WTC11 (cell line): ENCODE data around the gene DNAH11. TPM values are rescaled to one million over a fixed set of nuclear protein-coding genes. Genes with fewer than 3 reads are reported as not detected.

Experiments
- ATAC-seq: fragments of 200-7000 bp; cut with Tn5 transposase; 2 replicates; pipeline ENCODE4 v1.10.0; 2021; ENCODE audit warnings: mild to moderate bottlenecking, moderate library complexity
- CTCF ChIA-PET: fragments of 300-600 bp; sonication (Branson Sonifier 250); formaldehyde crosslinking; loops from one replicate; lab custom pipeline; 2021; ENCODE audit warnings: antibody characterized with exemption; lab: Charles Lee
- POLR2A ChIA-PET: fragments of 350-600 bp; sonication (Branson Sonifier 250); formaldehyde crosslinking; loops from one replicate; lab custom pipeline; 2021; ENCODE audit warnings: antibody characterized with exemption; lab: Charles Lee
- DNase-seq: peaks from one replicate; pipeline ENCODE4 v3.0.0; 2021; ENCODE audit warnings: low spot score
- H3K27ac Mint-ChIP-seq: 2 replicates; pipeline ENCODE4 v1.8.0; 2021; ENCODE audit warnings: mixed read lengths
- H3K27me3 Mint-ChIP-seq: 2 replicates; pipeline ENCODE4 v1.8.0; 2021; ENCODE audit warnings: low read depth, mild to moderate bottlenecking, moderate library complexity, mixed read lengths
- H3K36me3 Mint-ChIP-seq: 2 replicates; pipeline ENCODE4 v1.8.0; 2021; ENCODE audit warnings: mixed read lengths
- H3K4me1 Mint-ChIP-seq: 2 replicates; pipeline ENCODE4 v1.8.0; 2022; ENCODE audit warnings: mixed read lengths
- H3K4me3 Mint-ChIP-seq: 2 replicates; pipeline ENCODE4 v1.8.0; 2021; ENCODE audit warnings: mild to moderate bottlenecking, moderate library complexity, mixed read lengths
- H3K9me3 Mint-ChIP-seq: 2 replicates; pipeline ENCODE4 v1.8.0; 2021; ENCODE audit warnings: mixed read lengths
- CDX4 ChIP-seq: fragments of 250-450 bp; sonication (Bioruptor Pico); IDR thresholded peaks from 2 replicates; pipeline ENCODE4 v1.9.0; 2021; ENCODE audit warnings: moderate library complexity, mild to moderate bottlenecking, inconsistent platforms, borderline replicate concordance
- E2F4 ChIP-seq: sonication (generic); formaldehyde crosslinking; IDR thresholded peaks from 2 replicates; pipeline ENCODE4 v1.8.1; 2022; ENCODE audit warnings: low read depth, mild to moderate bottlenecking, moderate library complexity, missing genetic modification reagents, borderline replicate concordance
- GTF2I ChIP-seq: fragments of 250-450 bp; sonication (Bioruptor Pico); conservative IDR thresholded peaks from 2 replicates; pipeline ENCODE4 v1.4.0; 2021; ENCODE audit warnings: mild to moderate bottlenecking
- HMGA2 ChIP-seq: fragments of 250-450 bp; sonication (Bioruptor Pico); IDR thresholded peaks from 2 replicates; pipeline ENCODE4 v1.4.0; 2021; ENCODE audit warnings: mild to moderate bottlenecking, moderate library complexity
- KAT7 ChIP-seq: sonication (generic); formaldehyde crosslinking; IDR thresholded peaks from 2 replicates; pipeline ENCODE4 v1.8.1; 2023; ENCODE audit warnings: missing genetic modification reagents, mild to moderate bottlenecking, borderline replicate concordance
- MAX ChIP-seq: sonication (generic); formaldehyde crosslinking; IDR thresholded peaks from 2 replicates; pipeline ENCODE4 v1.8.0; 2022; ENCODE audit warnings: mild to moderate bottlenecking, missing genetic modification reagents
- NR1H2 ChIP-seq: sonication (generic); formaldehyde crosslinking; IDR thresholded peaks from 2 replicates; pipeline ENCODE4 v1.9.0; 2021; ENCODE audit warnings: mild to moderate bottlenecking, moderate library complexity, missing genetic modification reagents
- NR3C1 ChIP-seq: sonication (generic); formaldehyde crosslinking; conservative IDR thresholded peaks from 2 replicates; pipeline ENCODE4 v1.8.1; 2023; ENCODE audit warnings: low read depth, mild to moderate bottlenecking, missing genetic modification reagents
- OVOL2 ChIP-seq: fragments of 250-450 bp; sonication (Bioruptor Pico); IDR thresholded peaks from 2 replicates; pipeline ENCODE4 v1.9.0; 2021; ENCODE audit warnings: mild to moderate bottlenecking, borderline replicate concordance
- SMAD3 ChIP-seq: sonication (generic); formaldehyde crosslinking; IDR thresholded peaks from 2 replicates; pipeline ENCODE4 v1.8.0; 2022; ENCODE audit warnings: missing genetic modification reagents, mild to moderate bottlenecking, borderline replicate concordance
- TEAD4 ChIP-seq: sonication (generic); formaldehyde crosslinking; IDR thresholded peaks from 2 replicates; pipeline ENCODE4 v1.8.0; 2022; ENCODE audit warnings: mild to moderate bottlenecking, missing genetic modification reagents
- total RNA-seq: library from RNA; stranded (reverse); gene quantifications from 3 replicates; pipeline ENCODE4 v1.2.3, GENCODE V29; 2021
- TF ChIP-seq, protein P1 (sequence below): fragments of 250-450 bp; sonication (Bioruptor Pico); IDR thresholded peaks from 2 replicates; pipeline ENCODE4 v1.8.0; 2021; ENCODE audit warnings: mild to moderate bottlenecking
- TF ChIP-seq, protein P2 (sequence below): sonication (generic); formaldehyde crosslinking; IDR thresholded peaks from 2 replicates; pipeline ENCODE4 v1.8.0; 2023; ENCODE audit warnings: missing genetic modification reagents, mild to moderate bottlenecking, borderline replicate concordance
- TF ChIP-seq, protein P3 (sequence below): fragments of 250-450 bp; sonication (Bioruptor Pico); conservative IDR thresholded peaks from 2 replicates; pipeline ENCODE4 v1.9.0; 2021; ENCODE audit warnings: mild to moderate bottlenecking
- TF ChIP-seq, protein P4 (sequence below): sonication (generic); formaldehyde crosslinking; IDR thresholded peaks from 2 replicates; pipeline ENCODE4 v1.8.0; 2022; ENCODE audit warnings: mild to moderate bottlenecking, missing genetic modification reagents

DNAH11 gene
- total RNA-seq, 1 experiment from 2014 or later: 6.4 TPM

GRCh38 chr7:21608465-21608864, 65.6 kb downstream of the DNAH11 start (continued):
- TF ChIP-seq, protein P1, sequence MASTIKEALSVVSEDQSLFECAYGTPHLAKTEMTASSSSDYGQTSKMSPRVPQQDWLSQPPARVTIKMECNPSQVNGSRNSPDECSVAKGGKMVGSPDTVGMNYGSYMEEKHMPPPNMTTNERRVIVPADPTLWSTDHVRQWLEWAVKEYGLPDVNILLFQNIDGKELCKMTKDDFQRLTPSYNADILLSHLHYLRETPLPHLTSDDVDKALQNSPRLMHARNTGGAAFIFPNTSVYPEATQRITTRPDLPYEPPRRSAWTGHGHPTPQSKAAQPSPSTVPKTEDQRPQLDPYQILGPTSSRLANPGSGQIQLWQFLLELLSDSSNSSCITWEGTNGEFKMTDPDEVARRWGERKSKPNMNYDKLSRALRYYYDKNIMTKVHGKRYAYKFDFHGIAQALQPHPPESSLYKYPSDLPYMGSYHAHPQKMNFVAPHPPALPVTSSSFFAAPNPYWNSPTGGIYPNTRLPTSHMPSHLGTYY (CRISPR knock-in tag): no peak
- TF ChIP-seq, protein P2, sequence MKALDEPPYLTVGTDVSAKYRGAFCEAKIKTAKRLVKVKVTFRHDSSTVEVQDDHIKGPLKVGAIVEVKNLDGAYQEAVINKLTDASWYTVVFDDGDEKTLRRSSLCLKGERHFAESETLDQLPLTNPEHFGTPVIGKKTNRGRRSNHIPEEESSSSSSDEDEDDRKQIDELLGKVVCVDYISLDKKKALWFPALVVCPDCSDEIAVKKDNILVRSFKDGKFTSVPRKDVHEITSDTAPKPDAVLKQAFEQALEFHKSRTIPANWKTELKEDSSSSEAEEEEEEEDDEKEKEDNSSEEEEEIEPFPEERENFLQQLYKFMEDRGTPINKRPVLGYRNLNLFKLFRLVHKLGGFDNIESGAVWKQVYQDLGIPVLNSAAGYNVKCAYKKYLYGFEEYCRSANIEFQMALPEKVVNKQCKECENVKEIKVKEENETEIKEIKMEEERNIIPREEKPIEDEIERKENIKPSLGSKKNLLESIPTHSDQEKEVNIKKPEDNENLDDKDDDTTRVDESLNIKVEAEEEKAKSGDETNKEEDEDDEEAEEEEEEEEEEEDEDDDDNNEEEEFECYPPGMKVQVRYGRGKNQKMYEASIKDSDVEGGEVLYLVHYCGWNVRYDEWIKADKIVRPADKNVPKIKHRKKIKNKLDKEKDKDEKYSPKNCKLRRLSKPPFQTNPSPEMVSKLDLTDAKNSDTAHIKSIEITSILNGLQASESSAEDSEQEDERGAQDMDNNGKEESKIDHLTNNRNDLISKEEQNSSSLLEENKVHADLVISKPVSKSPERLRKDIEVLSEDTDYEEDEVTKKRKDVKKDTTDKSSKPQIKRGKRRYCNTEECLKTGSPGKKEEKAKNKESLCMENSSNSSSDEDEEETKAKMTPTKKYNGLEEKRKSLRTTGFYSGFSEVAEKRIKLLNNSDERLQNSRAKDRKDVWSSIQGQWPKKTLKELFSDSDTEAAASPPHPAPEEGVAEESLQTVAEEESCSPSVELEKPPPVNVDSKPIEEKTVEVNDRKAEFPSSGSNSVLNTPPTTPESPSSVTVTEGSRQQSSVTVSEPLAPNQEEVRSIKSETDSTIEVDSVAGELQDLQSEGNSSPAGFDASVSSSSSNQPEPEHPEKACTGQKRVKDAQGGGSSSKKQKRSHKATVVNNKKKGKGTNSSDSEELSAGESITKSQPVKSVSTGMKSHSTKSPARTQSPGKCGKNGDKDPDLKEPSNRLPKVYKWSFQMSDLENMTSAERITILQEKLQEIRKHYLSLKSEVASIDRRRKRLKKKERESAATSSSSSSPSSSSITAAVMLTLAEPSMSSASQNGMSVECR (CRISPR knock-in tag): no peak
- TF ChIP-seq, protein P3, sequence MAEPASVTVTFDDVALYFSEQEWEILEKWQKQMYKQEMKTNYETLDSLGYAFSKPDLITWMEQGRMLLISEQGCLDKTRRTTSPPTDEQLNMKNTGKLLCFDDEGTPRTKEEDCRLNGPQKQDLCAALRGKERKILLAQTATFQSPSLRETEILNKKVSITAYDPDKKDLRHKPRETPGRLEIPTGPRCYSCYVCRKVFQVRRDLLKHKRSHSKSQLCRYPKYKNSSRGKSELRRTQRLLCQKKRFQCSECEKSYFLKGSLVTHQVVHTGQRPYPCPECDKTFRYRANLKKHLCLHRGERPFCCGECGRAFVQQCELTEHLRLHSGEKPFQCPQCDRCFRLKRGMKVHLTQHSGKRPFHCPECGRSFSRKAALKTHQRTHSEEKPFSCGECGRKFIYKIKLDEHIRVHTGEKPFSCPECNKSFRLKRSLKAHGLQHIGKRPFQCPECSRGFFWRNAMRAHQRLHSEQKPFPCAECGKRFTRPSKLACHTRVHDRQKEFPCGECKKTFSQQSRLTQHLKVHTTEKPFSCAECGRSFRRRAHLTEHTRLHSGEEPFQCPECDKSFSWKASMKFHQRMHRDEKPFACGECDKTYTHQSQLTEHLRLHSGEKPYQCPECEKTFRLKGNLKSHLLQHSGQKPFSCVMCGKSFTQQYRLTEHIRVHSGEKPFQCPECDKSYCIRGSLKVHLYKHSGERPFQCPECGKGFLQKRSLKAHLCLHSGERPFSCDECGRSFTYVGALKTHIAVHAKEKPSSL (CRISPR knock-in tag): no peak
- no peak for TF ChIP-seq SMAD3 (CRISPR knock-in tag)
- no peak for TF ChIP-seq GTF2I (CRISPR knock-in tag)

DNA sequence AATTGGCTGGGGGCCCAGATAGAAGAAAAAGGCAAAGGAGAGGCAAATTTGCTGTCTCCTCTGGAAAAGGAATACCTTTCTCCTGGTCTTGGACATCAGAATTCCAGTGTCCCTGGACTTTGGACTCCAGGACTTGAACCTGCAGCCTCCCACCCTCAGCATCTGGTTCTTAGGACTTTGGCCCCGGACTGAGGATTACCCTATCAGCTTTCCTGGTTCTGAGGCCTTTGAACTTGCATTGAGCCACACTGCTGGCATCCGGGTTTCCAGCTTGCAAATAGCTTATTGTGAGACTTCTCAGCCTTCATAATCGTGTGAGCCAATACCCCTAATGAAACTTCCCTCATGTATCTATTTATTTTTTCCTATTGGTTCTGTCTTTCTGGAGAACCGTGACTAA, 68.3 kb downstream of the DNAH11 start:
- TF ChIP-seq MAX (CRISPR knock-in tag) (no peak), E2F4 (CRISPR knock-in tag) (no peak), HMGA2 (CRISPR knock-in tag) (no peak), OVOL2 (CRISPR knock-in tag) (no peak), TEAD4 (CRISPR knock-in tag) (no peak), KAT7 (CRISPR knock-in tag) (no peak), NR3C1 (no peak), CDX4 (CRISPR knock-in tag) (no peak), NR1H2 (CRISPR knock-in tag) (no peak)
- TF ChIP-seq, protein P4, sequence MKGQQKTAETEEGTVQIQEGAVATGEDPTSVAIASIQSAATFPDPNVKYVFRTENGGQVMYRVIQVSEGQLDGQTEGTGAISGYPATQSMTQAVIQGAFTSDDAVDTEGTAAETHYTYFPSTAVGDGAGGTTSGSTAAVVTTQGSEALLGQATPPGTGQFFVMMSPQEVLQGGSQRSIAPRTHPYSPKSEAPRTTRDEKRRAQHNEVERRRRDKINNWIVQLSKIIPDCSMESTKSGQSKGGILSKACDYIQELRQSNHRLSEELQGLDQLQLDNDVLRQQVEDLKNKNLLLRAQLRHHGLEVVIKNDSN (CRISPR knock-in tag): no peak
- no peaks in the 10 kb centered on the region for H3K36me3 Mint-ChIP-seq
- no peaks in the 10 kb centered on the region for H3K4me1 Mint-ChIP-seq
- H3K9me3 Mint-ChIP-seq: no peaks in the 10 kb centered on the region
- DNase-seq (no peak), ATAC-seq (no peak)
- H3K27ac Mint-ChIP-seq: no peak overlapping the region
- POLR2A ChIA-PET: no interaction called here
- no peaks in the 10 kb centered on the region for H3K27me3 Mint-ChIP-seq
- CTCF ChIA-PET: no interaction called here
- H3K4me3 Mint-ChIP-seq: no peak overlapping the region
